Activated CD4-positive, CD25-positive, alpha-beta regulatory T cell treated with anti-CD3 and anti-CD28 coated beads, Interleukin-2, amount 50 U/mL, for 16 hours (primary cell): ENCODE results near the gene OR8J1.
"Not testable (repeated sequence)": the region's sequence is repeated elsewhere in the genome, so short reads cannot be mapped to it uniquely, and the experiment has no call there.

Experiments used
- DNase-seq: peaks from one replicate; pipeline ENCODE4 v3.0.0-alpha.2; 2020; ENCODE audit warnings: low read depth, low spot score

OR8J1 gene

GRCh38 chr11:56353991-56354390, at the start of gene OR8J1:
OR8J1 (plus strand) TSS chr11:56354291; CDS start chr11:56360247, 5,956 bp downstream.
- DNase-seq = no peak

- no peak for DNase-seq
Measured at GRCh38 chr11:56307836-56308235, 46.3 kb upstream of the OR8J1 start.

- DNase-seq = no peak
Measured at GRCh38 chr11:56314844-56315243, 39.2 kb upstream of the OR8J1 start, which contains the start of gene OR8K3. OR8K3 (plus strand) TSS chr11:56315144; CDS start chr11:56318307, 3,163 bp downstream.

- no peak for DNase-seq
Measured at GRCh38 chr11:56331861-56332491, 22.1 kb upstream of the OR8J1 start.

GRCh38 chr11:56333156-56333555, 20.9 kb upstream of the OR8J1 start:
- DNase-seq = no peak

GRCh38 chr11:56340289-56340688, 13.8 kb upstream of the OR8J1 start:
- no peak for DNase-seq

- DNase-seq = no peak
Measured at GRCh38 chr11:56345739-56346138, 8.4 kb upstream of the OR8J1 start, which contains the start of gene OR8K1. OR8K1 (plus strand) TSS chr11:56346039; CDS start chr11:56346039, 0 bp downstream.

GRCh38 chr11:56375324-56375723, 21.2 kb downstream of the OR8J1 start, which contains the start of gene OR8U1:
OR8U1 (plus strand) TSS chr11:56375624; CDS start chr11:56375624, 0 bp downstream.
- DNase-seq = no peak

- no peak for DNase-seq
Measured at GRCh38 chr11:56380120-56380519, 26.0 kb downstream of the OR8J1 start.

GRCh38 chr11:56394381-56394780, 40.3 kb downstream of the OR8J1 start:
- DNase-seq = no peak

- DNase-seq = no peak
Measured at GRCh38 chr11:56396047-56396446, 42.0 kb downstream of the OR8J1 start.

GRCh38 chr11:56401858-56402461, 47.9 kb downstream of the OR8J1 start:
- DNase-seq = not testable (repeated sequence)

GRCh38 chr11:56404393-56404792, 50.3 kb downstream of the OR8J1 start:
- no peak for DNase-seq

GRCh38 chr11:56410801-56411200, 56.7 kb downstream of the OR8J1 start:
- DNase-seq = no peak
